ENCODE measurements around the gene SNX25. TPM values are rescaled to one million over a fixed set of nuclear protein-coding genes. Genes with fewer than 3 reads are reported as not detected.
"Not testable (repeated sequence)": the region's sequence is repeated elsewhere in the genome, so short reads cannot be mapped to it uniquely, and the experiment has no call there.

Gene SNX25
- total RNA-seq, 2 donors from 2014 or later: 21.4 to 26.0 TPM

- no peaks in the 10 kb centered on the region for H3K27me3 ChIP-seq (ENCODE audit: control insufficient read depth, insufficient read depth, low read length, poor library complexity, severe bottlenecking)
- Mint-ChIP-seq H3K4me1 (peaks cover 3% of the 10 kb centered on the region), H3K36me3 (ENCODE audit: low read depth) (peaks cover 79% of the 10 kb centered on the region), H3K27me3 (ENCODE audit: insufficient read depth) (no peaks in the 10 kb centered on the region), H3K4me3 (no peak overlapping the region), H3K9me3 (peaks cover 58% of the 10 kb centered on the region), H3K27ac (no peak overlapping the region)
- no peak overlapping the region for H3K9ac ChIP-seq (ENCODE audit: extremely low read depth, low read length, poor library complexity, severe bottlenecking)
- peaks cover 68% of the 10 kb centered on the region for H3K9me3 ChIP-seq (ENCODE audit: control insufficient read depth, low read length)
- DNase-seq: no peak
- 100% methylated on average over 1 of the region's 1 CpG; no CpG with 5 or more reads in 1 of the 2 experiments for WGBS, 2 experiments (ENCODE audit: insufficient coverage in 1 of 2, insufficient read length in 1 of 2)
- peaks cover 79% of the 10 kb centered on the region for H3K36me3 ChIP-seq (ENCODE audit: control insufficient read depth, insufficient read depth, low read length)
- peak overlapping the region; percentile 63 for H3K4me3 ChIP-seq (ENCODE audit: low read length)
- H3K4me1 ChIP-seq (ENCODE audit: control insufficient read depth, insufficient read depth, low read length): peaks cover under 1% of the 10 kb centered on the region
- no peak for TF ChIP-seq CTCF (conservative IDR thresholded peaks at IDR 0.05)
- H3K27ac ChIP-seq (ENCODE audit: low read depth, low read length): no peak overlapping the region
These were observed 114.2 kb downstream of the SNX25 start for GRCh38 chr4:185323606-185324005.

GRCh38 chr4:185324361-185324760 is 115.0 kb downstream of the SNX25 start:
- Mint-ChIP-seq H3K9me3 (peaks cover 64% of the 10 kb centered on the region), H3K36me3 (ENCODE audit: low read depth) (peaks cover 83% of the 10 kb centered on the region)
- H3K27me3 Mint-ChIP-seq (ENCODE audit: insufficient read depth); H3K4me1 ChIP-seq (ENCODE audit: control insufficient read depth, insufficient read depth, low read length); H3K27ac Mint-ChIP-seq; H3K4me3 Mint-ChIP-seq; H3K27me3 ChIP-seq (ENCODE audit: control insufficient read depth, insufficient read depth, low read length, poor library complexity, severe bottlenecking); H3K27ac ChIP-seq (ENCODE audit: low read depth, low read length); H3K4me1 Mint-ChIP-seq; H3K9ac ChIP-seq (ENCODE audit: extremely low read depth, low read length, poor library complexity, severe bottlenecking); DNase-seq: not testable (repeated sequence)
- H3K9me3 ChIP-seq (ENCODE audit: control insufficient read depth, low read length): peaks cover 75% of the 10 kb centered on the region
- H3K4me3 ChIP-seq (ENCODE audit: low read length): peak overlapping the region; percentile 63
- 92 to 100% methylated on average over 2 to 6 of the region's 6 CpGs for WGBS, 2 experiments (ENCODE audit: insufficient coverage in 1 of 2, insufficient read length in 1 of 2)
- peaks cover 86% of the 10 kb centered on the region for H3K36me3 ChIP-seq (ENCODE audit: control insufficient read depth, insufficient read depth, low read length)

DNA sequence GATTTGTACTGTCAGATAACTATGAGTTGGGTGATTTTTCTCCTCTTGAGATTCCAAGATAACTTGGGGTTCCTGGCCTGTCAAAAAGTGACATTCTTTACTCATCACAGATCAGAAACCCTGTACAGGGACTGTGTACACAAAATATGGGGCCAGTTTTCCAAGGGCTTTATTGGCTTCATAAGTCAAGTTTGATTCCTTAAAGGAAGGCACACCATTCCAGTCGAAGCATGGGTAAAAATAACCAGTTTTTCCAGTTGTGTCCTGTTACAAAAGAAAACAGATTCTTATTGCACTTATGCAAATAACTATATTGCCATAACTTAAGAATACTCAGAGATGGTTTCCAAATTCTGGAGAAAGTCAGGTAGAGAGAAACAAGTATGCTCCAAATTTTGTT is 116.3 kb downstream of the SNX25 start:
- H3K4me3 Mint-ChIP-seq; H3K27ac Mint-ChIP-seq; H3K4me3 ChIP-seq (ENCODE audit: low read length); H3K27ac ChIP-seq (ENCODE audit: low read depth, low read length); H3K9ac ChIP-seq (ENCODE audit: extremely low read depth, low read length, poor library complexity, severe bottlenecking); H3K4me1 Mint-ChIP-seq; DNase-seq; H3K4me1 ChIP-seq (ENCODE audit: control insufficient read depth, insufficient read depth, low read length); H3K27me3 Mint-ChIP-seq (ENCODE audit: insufficient read depth); H3K27me3 ChIP-seq (ENCODE audit: control insufficient read depth, insufficient read depth, low read length, poor library complexity, severe bottlenecking): not testable (repeated sequence)
- peaks cover 67% of the 10 kb centered on the region for H3K9me3 Mint-ChIP-seq
- H3K36me3 Mint-ChIP-seq (ENCODE audit: low read depth): peaks cover 84% of the 10 kb centered on the region
- peaks cover 85% of the 10 kb centered on the region for H3K36me3 ChIP-seq (ENCODE audit: control insufficient read depth, insufficient read depth, low read length)
- 84 to 100% methylated on average over 1 of the region's 1 CpG for WGBS, 2 experiments (ENCODE audit: insufficient coverage in 1 of 2, insufficient read length in 1 of 2)
- peaks cover 77% of the 10 kb centered on the region for H3K9me3 ChIP-seq (ENCODE audit: control insufficient read depth, low read length)

DNA sequence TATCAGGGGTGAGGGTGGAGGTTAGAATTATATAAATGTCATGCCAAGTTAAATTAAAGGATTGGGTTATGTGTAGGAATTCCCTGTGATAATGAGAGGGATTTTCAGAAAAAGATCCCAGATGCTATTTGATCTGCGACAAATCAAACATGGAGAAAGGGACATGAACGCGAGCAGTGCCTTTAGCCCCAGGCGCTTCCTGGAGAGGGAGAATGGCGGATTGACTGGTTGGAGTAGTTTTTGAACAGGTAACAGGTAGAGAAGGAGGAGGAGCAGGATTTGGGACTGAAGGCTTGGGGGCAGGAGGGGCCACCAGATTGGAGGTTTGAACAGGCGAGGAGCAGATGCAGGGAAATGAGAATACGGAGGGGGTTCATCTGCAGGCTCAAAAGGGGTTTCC is 119.2 kb downstream of the SNX25 start:
- 91 to 96% methylated on average over 3 to 7 of the region's 7 CpGs for WGBS, 2 experiments (ENCODE audit: insufficient coverage in 1 of 2, insufficient read length in 1 of 2)
- Mint-ChIP-seq H3K36me3 (ENCODE audit: low read depth) (peaks cover 74% of the 10 kb centered on the region), H3K4me1 (no peaks in the 10 kb centered on the region), H3K4me3 (no peak overlapping the region), H3K27me3 (ENCODE audit: insufficient read depth) (no peaks in the 10 kb centered on the region), H3K27ac (no peak overlapping the region), H3K9me3 (peaks cover 46% of the 10 kb centered on the region)
- Histone ChIP-seq H3K4me1 (ENCODE audit: control insufficient read depth, insufficient read depth, low read length) (no peaks in the 10 kb centered on the region), H3K9me3 (ENCODE audit: control insufficient read depth, low read length) (peaks cover 51% of the 10 kb centered on the region), H3K4me3 (ENCODE audit: low read length) (peak overlapping the region; percentile 53), H3K27me3 (ENCODE audit: control insufficient read depth, insufficient read depth, low read length, poor library complexity, severe bottlenecking) (no peaks in the 10 kb centered on the region), H3K9ac (ENCODE audit: extremely low read depth, low read length, poor library complexity, severe bottlenecking) (no peak overlapping the region), H3K27ac (ENCODE audit: low read depth, low read length) (no peak overlapping the region), H3K36me3 (ENCODE audit: control insufficient read depth, insufficient read depth, low read length) (peaks cover 68% of the 10 kb centered on the region)
- no peak for TF ChIP-seq CTCF (conservative IDR thresholded peaks at IDR 0.05)
- no peak for DNase-seq

GRCh38 chr4:185329879-185330510 is 120.6 kb downstream of the SNX25 start:
- H3K9ac ChIP-seq (ENCODE audit: extremely low read depth, low read length, poor library complexity, severe bottlenecking); H3K27me3 Mint-ChIP-seq (ENCODE audit: insufficient read depth); H3K27ac ChIP-seq (ENCODE audit: low read depth, low read length); H3K4me1 Mint-ChIP-seq; DNase-seq; H3K4me1 ChIP-seq (ENCODE audit: control insufficient read depth, insufficient read depth, low read length); H3K27ac Mint-ChIP-seq; H3K4me3 Mint-ChIP-seq; H3K27me3 ChIP-seq (ENCODE audit: control insufficient read depth, insufficient read depth, low read length, poor library complexity, severe bottlenecking): not testable (repeated sequence)
- peaks cover 63% of the 10 kb centered on the region for H3K36me3 ChIP-seq (ENCODE audit: control insufficient read depth, insufficient read depth, low read length)
- H3K9me3 ChIP-seq (ENCODE audit: control insufficient read depth, low read length): peaks cover 37% of the 10 kb centered on the region
- H3K4me3 ChIP-seq (ENCODE audit: low read length): peak overlapping the region; percentile 28
- H3K9me3 Mint-ChIP-seq: peaks cover 33% of the 10 kb centered on the region
- H3K36me3 Mint-ChIP-seq (ENCODE audit: low read depth): peaks cover 62% of the 10 kb centered on the region
- 94 to 100% methylated on average over 2 of the region's 2 CpGs for whole genome bisulfite sequencing, 2 experiments (ENCODE audit: insufficient coverage in 1 of 2, insufficient read length in 1 of 2)
